Urothelium cell line (cell line): ENCODE results near the gene AP4E1.
A peak's percentile ranks its signal among the peaks of the same experiment; 100 is the strongest.
"Not testable (repeated sequence)": the region's sequence is repeated elsewhere in the genome, so short reads cannot be mapped to it uniquely, and the experiment has no call there.

ENCODE experiments used
- DNase-seq: peaks from one replicate; pipeline ENCODE4 v3.0.0; 2011; ENCODE audit warnings: low spot score, mixed read lengths
- FAIRE-seq: peaks from 2 replicates; lab custom pipeline; 2011; peaks lifted over from hg19 to GRCh38; lab: Jason Lieb, UNC

Gene AP4E1

GRCh38 chr15:50908209-50909009, at the start of gene AP4E1:
AP4E1 (plus strand) TSS chr15:50908683; CDS start chr15:50908779, 96 bp downstream.
- DNase-seq: peak; percentile 79
- FAIRE-seq: no peak

DNA sequence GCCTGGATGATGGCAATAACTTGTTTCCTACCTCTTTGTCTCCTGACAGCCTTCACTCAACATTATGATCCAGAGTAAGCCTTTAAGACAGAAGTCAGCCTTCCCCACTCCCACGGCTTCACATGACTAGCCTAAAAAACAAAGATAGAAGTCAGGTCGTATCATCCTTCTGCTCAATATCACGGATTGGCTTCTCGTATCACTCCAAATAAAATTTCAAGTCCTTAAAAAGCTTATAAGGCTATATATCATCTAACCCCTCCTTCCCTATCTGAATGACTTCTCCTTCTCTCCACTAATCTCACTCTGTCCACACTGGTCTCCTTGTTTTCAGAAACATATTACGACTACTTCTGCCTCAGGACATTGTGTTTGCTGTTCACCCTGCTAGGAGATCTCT, 47.7 kb upstream of the AP4E1 start:
- FAIRE-seq (no peak), DNase-seq (no peak)

DNA sequence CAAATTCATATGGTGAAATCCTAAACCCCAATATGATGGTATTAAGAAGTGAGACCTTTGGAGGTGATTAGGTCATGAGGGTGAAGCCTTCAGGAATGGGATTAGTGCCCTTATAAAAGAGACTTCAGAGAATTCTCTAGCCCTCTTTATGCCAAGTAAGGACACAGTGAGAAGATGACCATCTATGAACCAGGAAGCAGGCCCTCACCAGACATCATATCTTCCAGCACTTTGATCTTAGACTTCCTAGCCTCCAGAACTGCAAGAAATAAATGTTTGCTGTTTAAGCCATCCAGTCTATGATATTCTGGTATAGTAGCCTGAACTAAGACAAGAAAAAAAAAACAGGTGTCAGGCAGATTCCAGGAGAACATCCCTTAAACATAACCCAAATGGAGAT, 45.9 kb upstream of the AP4E1 start:
- FAIRE-seq (no peak), DNase-seq (no peak)

DNA sequence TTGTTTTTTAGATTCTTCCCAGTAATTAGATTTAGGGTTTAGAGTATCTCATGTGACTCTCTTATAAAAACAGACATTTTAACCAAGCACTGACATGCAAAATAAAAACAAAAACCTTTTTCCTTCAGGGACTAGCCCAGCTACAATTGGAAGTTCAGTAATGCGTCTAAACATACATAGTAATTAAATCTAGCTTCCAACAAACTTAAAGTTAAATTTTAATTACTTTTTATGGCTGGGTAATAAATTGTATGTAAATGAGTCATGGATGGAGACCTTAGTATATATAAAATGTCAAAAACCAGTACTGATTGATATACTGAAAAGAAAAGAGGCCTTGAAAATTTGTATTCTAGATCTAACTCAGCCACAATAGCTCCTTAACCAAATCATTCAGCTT, 43.6 kb upstream of the AP4E1 start:
- no peak for FAIRE-seq
- no peak for DNase-seq

DNA sequence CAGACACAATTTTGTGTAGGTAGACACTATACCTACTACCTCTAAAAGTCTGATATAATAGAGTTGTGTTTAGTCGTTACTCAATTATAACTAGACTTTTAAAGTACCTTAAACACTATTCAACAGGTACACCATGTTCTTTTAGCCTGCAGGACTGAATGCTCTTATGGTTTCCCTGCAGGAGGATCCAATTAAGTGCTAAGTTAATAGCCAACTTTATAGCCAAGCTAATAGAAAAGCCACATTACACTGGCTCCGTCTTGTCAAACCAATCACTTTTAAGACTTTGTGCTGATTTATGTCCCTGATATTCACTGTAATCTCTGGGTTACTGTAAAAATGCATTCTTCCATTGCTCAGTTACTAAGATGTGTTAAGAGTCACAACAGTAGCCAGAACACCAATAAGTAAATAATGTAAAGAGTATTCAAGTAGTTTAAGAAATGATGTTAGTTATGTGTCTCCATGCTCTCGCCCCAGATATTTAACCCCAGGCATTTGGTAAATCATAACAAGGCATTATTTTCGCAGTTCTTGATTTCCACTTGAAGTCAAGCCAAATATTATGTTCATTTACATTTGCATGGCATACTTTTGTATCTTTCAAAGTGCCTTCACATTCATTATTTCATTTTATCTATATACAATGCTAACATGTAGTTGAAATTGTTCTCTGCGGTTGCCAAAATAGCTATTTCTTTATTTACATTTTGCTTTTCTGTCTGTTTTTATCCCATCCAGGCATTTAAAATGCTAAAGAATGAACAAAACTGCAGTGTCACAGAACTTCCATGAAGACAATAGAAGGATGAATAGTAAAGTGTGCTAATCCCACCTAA, 42.7 kb upstream of the AP4E1 start:
- DNase-seq (no peak), FAIRE-seq (no peak)

- no peak for FAIRE-seq
These were observed 36.7 kb upstream of the AP4E1 start for GRCh38 chr15:50871832-50872231.

GRCh38 chr15:50872832-50873426, 35.6 kb upstream of the AP4E1 start:
- no peak for FAIRE-seq

More at GRCh38 chr15:50871832-50872231, 36.7 kb upstream of the AP4E1 start:
- DNase-seq: no peak

DNA sequence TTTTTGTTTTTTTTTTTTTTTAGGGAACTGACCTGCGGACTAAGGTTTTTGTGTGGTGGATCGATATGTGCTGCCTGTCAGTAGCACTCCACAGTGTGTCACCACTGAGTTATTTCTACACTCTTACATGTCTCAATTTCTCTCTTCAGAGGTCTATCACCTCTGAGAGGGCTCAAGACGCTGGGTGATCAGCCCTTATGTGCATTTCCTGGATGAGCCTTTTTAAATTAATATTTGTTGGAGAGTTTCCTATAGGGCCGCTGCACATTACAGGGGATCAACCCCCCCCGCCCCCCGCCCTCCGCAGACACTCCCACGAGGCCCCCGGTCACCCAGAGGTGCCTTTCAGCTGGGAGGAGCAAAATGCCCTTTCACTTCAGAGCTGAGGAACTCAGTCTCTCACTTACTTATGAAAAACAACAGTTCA, 34.5 kb upstream of the AP4E1 start:
- DNase-seq: no peak
- no peak for FAIRE-seq

More at GRCh38 chr15:50872832-50873426, 35.6 kb upstream of the AP4E1 start:
- DNase-seq: no peak

DNA sequence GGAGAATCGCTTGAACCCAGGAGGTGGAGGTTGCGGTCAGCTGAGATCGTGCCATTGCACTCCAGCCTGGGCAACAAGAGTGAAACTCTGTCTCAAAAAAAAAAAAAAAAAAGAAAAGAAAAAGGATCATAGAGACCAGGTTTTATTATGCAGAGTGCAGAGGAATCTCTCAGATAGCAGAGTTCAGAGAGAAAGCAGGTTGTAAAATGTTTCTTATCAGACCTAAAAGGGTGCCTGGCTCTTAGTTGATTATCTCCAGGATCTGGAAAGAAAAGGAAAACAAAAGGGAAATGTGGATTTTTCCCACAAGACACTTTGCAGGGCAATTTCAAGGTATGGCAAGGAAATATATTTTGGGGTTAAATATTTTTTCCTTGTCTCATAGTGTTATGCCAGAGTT, 33.2 kb upstream of the AP4E1 start:
- not testable (repeated sequence) for FAIRE-seq, DNase-seq

GRCh38 chr15:50876260-50876988, 32.1 kb upstream of the AP4E1 start:
- FAIRE-seq (no peak), DNase-seq (no peak)

- FAIRE-seq: no peak
- DNase-seq: peak; percentile 72
These were observed 31.5 kb upstream of the AP4E1 start for GRCh38 chr15:50876989-50877360.

GRCh38 chr15:50879016-50879617, 29.4 kb upstream of the AP4E1 start:
- FAIRE-seq (no peak), DNase-seq (no peak)

GRCh38 chr15:50880206-50880605, 28.3 kb upstream of the AP4E1 start:
- FAIRE-seq: no peak
- no peak for DNase-seq

- FAIRE-seq (no peak), DNase-seq (no peak)
These were observed 27.8 kb upstream of the AP4E1 start for GRCh38 chr15:50880651-50881114.

GRCh38 chr15:50881121-50882048, 27.1 kb upstream of the AP4E1 start:
- no peak for DNase-seq
- FAIRE-seq: no peak

- FAIRE-seq (no peak), DNase-seq (peak; percentile 32)
These were observed 24.6 kb upstream of the AP4E1 start for GRCh38 chr15:50883903-50884302.

DNA sequence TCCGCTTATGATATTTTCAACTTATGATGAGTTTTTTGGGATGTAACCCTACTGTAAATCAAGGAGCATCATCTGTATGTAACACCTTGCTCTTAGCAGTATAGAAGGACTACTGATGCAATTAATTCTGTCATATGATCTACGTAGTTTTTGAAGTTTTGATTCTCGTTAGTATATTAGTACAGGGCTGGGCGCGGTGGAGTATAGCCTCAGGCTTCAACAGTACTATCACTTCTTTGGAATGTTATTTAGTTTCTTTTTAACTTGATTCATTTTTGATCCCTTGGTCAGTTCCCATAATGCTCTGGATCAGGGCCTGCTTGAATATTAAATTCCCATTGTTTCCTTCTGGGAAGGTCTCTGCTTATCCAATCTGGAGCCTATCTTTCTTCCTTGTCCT, 23.9 kb upstream of the AP4E1 start:
- no peak for FAIRE-seq
- DNase-seq: no peak

GRCh38 chr15:50886139-50886467, 22.4 kb upstream of the AP4E1 start:
- DNase-seq: no peak
- FAIRE-seq: no peak

GRCh38 chr15:50886611-50887345, 21.7 kb upstream of the AP4E1 start:
- no peak for FAIRE-seq
- no peak for DNase-seq
